Glutamatergic neuron (in vitro differentiated cells): Measurements from ENCODE around the gene CCPG1. TPM values are rescaled to one million over a fixed set of nuclear protein-coding genes. Genes with fewer than 3 reads are reported as not detected.
A peak's percentile ranks its signal among the peaks of the same experiment; 100 is the strongest.

Source experiments
- DNase-seq: peaks from one replicate; pipeline ENCODE4 v3.0.0; 2022
- H3K27ac Mint-ChIP-seq: one replicate; pipeline ENCODE4 v1.8.0; 2020; ENCODE audit warnings: mild to moderate bottlenecking, mixed read lengths, inconsistent platforms; ENCODE audit not compliant: unreplicated experiment
- H3K27me3 Mint-ChIP-seq: one replicate; pipeline ENCODE4 v1.8.0; 2020; ENCODE audit warnings: mild to moderate bottlenecking, moderate library complexity, mixed read lengths, inconsistent platforms; ENCODE audit not compliant: unreplicated experiment
- H3K36me3 Mint-ChIP-seq: one replicate; pipeline ENCODE4 v1.8.0; 2020; ENCODE audit warnings: mild to moderate bottlenecking, mixed read lengths, inconsistent platforms; ENCODE audit not compliant: unreplicated experiment
- H3K4me1 Mint-ChIP-seq: one replicate; pipeline ENCODE4 v1.8.0; 2020; ENCODE audit warnings: mild to moderate bottlenecking, low read depth, mixed read lengths, inconsistent platforms; ENCODE audit not compliant: unreplicated experiment
- H3K4me3 Mint-ChIP-seq: one replicate; pipeline ENCODE4 v1.8.0; 2020; ENCODE audit warnings: mild to moderate bottlenecking, mixed read lengths, inconsistent platforms; ENCODE audit not compliant: unreplicated experiment
- H3K9me3 Mint-ChIP-seq: one replicate; pipeline ENCODE4 v1.8.0; 2020; ENCODE audit warnings: mild to moderate bottlenecking, moderate library complexity, mixed read lengths, inconsistent platforms; ENCODE audit not compliant: unreplicated experiment
- total RNA-seq: library from RNA; stranded (reverse); fragmentation: NEBNext Ultra II Directional; extraction: Animal tissue kit (Norgen Biotek cat#: 25700); gene quantifications from one replicate; pipeline ENCODE4 v1.2.1, GENCODE V29; 2021; ENCODE audit not compliant: unreplicated experiment
- TF ChIP-seq, protein P1 (sequence below): fragments of 200-600 bp; sonication (generic); IDR thresholded peaks from one replicate; pipeline ENCODE4 v1.5.0; 2021; ENCODE audit not compliant: partially characterized antibody, unreplicated experiment

CCPG1 gene
- total RNA-seq, 1 donor from 2014 or later: 30.8 TPM

DNA sequence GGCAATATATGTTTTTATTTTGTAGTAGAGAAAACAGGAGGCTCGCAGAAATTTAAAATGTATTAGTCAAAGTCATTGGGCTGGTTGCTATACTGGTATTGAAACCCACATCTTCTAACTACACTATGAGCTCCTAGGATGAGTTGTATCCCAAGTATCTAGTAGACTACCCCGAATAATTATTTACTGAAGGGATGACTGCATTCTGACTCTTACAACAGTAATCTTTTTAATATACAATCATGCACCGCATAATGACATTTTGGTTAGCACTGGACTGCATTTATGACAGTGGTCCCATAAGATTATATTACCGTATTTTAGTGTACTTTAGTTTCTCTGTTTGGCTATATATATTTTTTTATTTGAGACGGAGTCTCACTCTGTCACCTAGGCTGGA is 73.8 kb downstream of the CCPG1 start:
- H3K4me3 Mint-ChIP-seq: no peak overlapping the region
- H3K36me3 Mint-ChIP-seq: no peaks in the 10 kb centered on the region
- TF ChIP-seq, protein P1, sequence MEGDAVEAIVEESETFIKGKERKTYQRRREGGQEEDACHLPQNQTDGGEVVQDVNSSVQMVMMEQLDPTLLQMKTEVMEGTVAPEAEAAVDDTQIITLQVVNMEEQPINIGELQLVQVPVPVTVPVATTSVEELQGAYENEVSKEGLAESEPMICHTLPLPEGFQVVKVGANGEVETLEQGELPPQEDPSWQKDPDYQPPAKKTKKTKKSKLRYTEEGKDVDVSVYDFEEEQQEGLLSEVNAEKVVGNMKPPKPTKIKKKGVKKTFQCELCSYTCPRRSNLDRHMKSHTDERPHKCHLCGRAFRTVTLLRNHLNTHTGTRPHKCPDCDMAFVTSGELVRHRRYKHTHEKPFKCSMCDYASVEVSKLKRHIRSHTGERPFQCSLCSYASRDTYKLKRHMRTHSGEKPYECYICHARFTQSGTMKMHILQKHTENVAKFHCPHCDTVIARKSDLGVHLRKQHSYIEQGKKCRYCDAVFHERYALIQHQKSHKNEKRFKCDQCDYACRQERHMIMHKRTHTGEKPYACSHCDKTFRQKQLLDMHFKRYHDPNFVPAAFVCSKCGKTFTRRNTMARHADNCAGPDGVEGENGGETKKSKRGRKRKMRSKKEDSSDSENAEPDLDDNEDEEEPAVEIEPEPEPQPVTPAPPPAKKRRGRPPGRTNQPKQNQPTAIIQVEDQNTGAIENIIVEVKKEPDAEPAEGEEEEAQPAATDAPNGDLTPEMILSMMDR: no peak
- no peaks in the 10 kb centered on the region for H3K9me3 Mint-ChIP-seq
- H3K27ac Mint-ChIP-seq: no peak overlapping the region
- H3K4me1 Mint-ChIP-seq: no peaks in the 10 kb centered on the region
- H3K27me3 Mint-ChIP-seq: no peaks in the 10 kb centered on the region
- DNase-seq: no peak

DNA sequence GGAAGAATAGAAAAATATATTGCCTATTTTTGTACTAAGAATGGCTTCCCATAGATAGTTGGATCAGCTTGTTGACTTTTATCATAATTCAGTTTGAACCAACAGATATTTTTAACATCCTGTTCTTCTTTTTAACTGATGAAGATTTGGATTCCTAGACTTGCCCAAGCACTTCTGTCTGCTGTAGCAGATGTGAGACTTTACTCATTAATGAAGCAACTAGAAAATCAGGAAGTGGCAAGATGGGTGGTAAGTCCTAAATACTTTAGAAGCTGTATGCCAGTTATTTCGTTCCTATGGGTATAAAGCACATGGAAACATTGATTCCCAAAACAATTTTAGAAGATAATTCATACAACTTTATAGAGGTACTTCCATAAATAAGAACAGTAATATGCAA is 80.8 kb downstream of the CCPG1 start:
- H3K27ac Mint-ChIP-seq: no peak overlapping the region
- H3K4me3 Mint-ChIP-seq: no peak overlapping the region
- no peaks in the 10 kb centered on the region for H3K27me3 Mint-ChIP-seq
- peaks cover 2% of the 10 kb centered on the region for H3K9me3 Mint-ChIP-seq
- TF ChIP-seq, protein P1: no peak
- no peak for DNase-seq
- no peaks in the 10 kb centered on the region for H3K4me1 Mint-ChIP-seq
- no peaks in the 10 kb centered on the region for H3K36me3 Mint-ChIP-seq

DNA sequence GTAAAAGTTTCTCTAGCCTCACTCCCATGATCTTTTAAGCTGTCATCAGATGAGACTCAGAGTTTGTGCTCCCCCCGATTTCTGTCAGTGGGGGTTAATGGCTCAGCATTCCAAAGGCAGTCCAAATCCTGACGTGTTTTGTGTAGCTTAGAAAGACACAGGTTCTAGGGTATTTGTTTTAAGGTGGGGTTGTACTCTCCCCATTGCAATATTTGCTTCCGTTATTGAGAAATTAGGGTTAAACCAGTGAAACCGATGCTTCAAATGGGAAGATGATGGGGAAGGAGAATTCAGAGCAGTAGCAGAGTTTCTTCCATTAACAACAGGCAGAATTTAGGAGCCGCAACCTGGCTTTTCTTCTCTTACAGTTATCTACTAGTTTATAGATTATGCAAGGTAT is 85.7 kb downstream of the CCPG1 start:
- H3K4me1 Mint-ChIP-seq: peaks cover 2% of the 10 kb centered on the region
- H3K27ac Mint-ChIP-seq: no peak overlapping the region
- DNase-seq: no peak
- H3K36me3 Mint-ChIP-seq: no peaks in the 10 kb centered on the region
- TF ChIP-seq, protein P1: no peak
- H3K9me3 Mint-ChIP-seq: peaks cover 4% of the 10 kb centered on the region
- H3K4me3 Mint-ChIP-seq: no peak overlapping the region
- H3K27me3 Mint-ChIP-seq: no peaks in the 10 kb centered on the region

DNA sequence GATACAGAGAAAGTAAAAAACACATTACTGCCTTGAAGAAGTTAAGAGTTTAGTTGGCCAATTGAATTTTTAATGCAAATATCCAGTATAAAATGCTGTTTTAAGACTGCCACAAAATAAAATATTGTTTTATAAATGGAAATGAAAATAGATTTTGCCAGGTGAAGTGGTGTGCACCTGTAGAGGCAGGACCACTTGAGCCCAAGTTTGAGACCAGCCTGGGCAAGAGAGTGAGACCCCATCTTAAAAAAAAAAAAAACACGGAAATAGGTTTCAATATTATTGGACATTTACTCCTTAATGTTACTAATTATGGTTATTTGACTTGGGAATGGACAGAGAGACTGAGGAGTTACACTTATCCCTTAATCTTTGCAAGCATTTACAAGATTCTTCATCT is 87.2 kb downstream of the CCPG1 start:
- Mint-ChIP-seq H3K4me3 (no peak overlapping the region), H3K27me3 (no peaks in the 10 kb centered on the region), H3K9me3 (peaks cover 4% of the 10 kb centered on the region), H3K36me3 (no peaks in the 10 kb centered on the region), H3K4me1 (peaks cover 2% of the 10 kb centered on the region), H3K27ac (no peak overlapping the region)
- TF ChIP-seq, protein P1: no peak
- DNase-seq: no peak

DNA sequence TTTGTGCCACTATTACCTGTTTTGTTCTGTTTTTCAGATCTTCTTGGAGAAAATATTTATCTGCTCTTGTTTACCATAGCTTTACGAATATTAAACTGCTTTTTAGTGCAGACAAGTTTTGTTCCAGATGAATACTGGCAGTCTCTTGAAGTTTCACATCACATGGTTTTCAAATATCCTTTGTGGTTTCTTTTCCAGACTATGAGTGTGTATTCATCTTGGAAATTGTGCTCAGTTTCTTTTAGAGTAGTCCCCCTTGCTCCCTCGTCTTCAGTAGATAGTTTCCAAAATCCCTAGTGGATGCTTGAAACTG is 88.0 kb downstream of the CCPG1 start:
- Mint-ChIP-seq H3K4me3 (peak overlapping the region; percentile 38), H3K9me3 (peaks cover 4% of the 10 kb centered on the region), H3K27me3 (no peaks in the 10 kb centered on the region), H3K4me1 (peaks cover 2% of the 10 kb centered on the region), H3K27ac (no peak overlapping the region), H3K36me3 (no peaks in the 10 kb centered on the region)
- TF ChIP-seq, protein P1: no peak
- no peak for DNase-seq
